Ovary (tissue), 3 donors: Measurements from ENCODE around the gene LPAR1.

Experiments used
- EP300 ChIP-seq: sonication (generic); formaldehyde crosslinking; IDR thresholded peaks from one replicate; pipeline ENCODE4 v1.6.1; 2017; ENCODE audit warnings: antibody characterized with exemption
- POLR2A ChIP-seq: fragments of 450-650 bp; IDR thresholded peaks from one replicate; pipeline ENCODE4 v1.6.1; 2017; ENCODE audit warnings: antibody characterized with exemption, mild to moderate bottlenecking, moderate library complexity
- TF ChIP-seq, protein P1 (sequence below), 3 donors: fragments of 450-650 bp in 2 of 3; fragments of 200-600 bp in 1 of 3; IDR thresholded peaks; one replicate each; pipeline versions ENCODE4 v1.5.1 to v1.8.0; 2016 to 2022; ENCODE audit warnings: antibody characterized with exemption in 3 of 3, mild to moderate bottlenecking in 1 of 3
- donor health status: DM: no; HTN: no; CAD: no.

DNA sequence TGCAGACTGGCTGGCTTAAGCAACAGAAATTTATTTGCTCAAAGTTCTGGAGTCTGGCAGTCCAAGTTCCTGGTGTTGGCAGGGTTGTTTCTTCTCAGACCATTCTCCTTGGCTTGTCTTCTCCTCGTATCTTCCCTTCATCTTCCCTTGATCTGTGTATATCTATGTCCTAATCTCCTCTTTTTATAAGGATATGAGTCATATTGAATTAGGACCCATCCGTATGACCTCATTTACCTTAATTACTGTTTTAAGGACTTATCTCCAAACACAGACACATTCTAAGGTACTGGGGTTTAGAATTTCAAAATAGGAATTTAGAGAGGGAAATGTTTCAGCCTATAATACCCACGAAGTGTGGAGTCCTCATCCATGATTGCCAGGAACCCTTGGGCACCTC, 13.1 kb upstream of the LPAR1 start:
- TF ChIP-seq, protein P1, sequence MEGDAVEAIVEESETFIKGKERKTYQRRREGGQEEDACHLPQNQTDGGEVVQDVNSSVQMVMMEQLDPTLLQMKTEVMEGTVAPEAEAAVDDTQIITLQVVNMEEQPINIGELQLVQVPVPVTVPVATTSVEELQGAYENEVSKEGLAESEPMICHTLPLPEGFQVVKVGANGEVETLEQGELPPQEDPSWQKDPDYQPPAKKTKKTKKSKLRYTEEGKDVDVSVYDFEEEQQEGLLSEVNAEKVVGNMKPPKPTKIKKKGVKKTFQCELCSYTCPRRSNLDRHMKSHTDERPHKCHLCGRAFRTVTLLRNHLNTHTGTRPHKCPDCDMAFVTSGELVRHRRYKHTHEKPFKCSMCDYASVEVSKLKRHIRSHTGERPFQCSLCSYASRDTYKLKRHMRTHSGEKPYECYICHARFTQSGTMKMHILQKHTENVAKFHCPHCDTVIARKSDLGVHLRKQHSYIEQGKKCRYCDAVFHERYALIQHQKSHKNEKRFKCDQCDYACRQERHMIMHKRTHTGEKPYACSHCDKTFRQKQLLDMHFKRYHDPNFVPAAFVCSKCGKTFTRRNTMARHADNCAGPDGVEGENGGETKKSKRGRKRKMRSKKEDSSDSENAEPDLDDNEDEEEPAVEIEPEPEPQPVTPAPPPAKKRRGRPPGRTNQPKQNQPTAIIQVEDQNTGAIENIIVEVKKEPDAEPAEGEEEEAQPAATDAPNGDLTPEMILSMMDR (IDR thresholded peaks at IDR 0.05), result no peak
- TF ChIP-seq EP300, result no peak
- no peak for TF ChIP-seq POLR2A
